ENCODE results near the gene RAB19.
A peak's percentile ranks its signal among the peaks of the same experiment; 100 is the strongest.

Gene RAB19

GRCh38 chr7:140454657-140455015, 50.8 kb downstream of the RAB19 start:
- DNase-seq, result no peak

- no peak for DNase-seq
Measured at GRCh38 chr7:140455743-140456142, 51.9 kb downstream of the RAB19 start.

GRCh38 chr7:140456551-140457051, 52.7 kb downstream of the RAB19 start:
- DNase-seq, result no peak

GRCh38 chr7:140458201-140458600, 54.3 kb downstream of the RAB19 start:
- no peak for DNase-seq

GRCh38 chr7:140458916-140459315, 55.1 kb downstream of the RAB19 start:
- no peak for DNase-seq

- no peak for DNase-seq
Measured at GRCh38 chr7:140463111-140463510, 59.3 kb downstream of the RAB19 start.

GRCh38 chr7:140475747-140476333, 72.0 kb downstream of the RAB19 start:
- peak; percentile 48 for DNase-seq

- no peak for DNase-seq
Measured at GRCh38 chr7:140476698-140477261, 72.9 kb downstream of the RAB19 start.

All from NCI-H2029 (cell line).